Kidney (tissue), 14 donors: ENCODE data around the gene GMDS. TPM values are rescaled to one million over a fixed set of nuclear protein-coding genes. Genes with fewer than 3 reads are reported as not detected.
A peak's percentile ranks its signal among the peaks of the same experiment; 100 is the strongest.

Experiments used
- DNase-seq, 5 donors: peaks; one replicate each; pipeline ENCODE4 v3.0.0-alpha.2; 2013 to 2020
- FAIRE-seq: peaks from 2 replicates; lab custom pipeline; 2012; peaks lifted over from hg19 to GRCh38; lab: Jason Lieb, UNC
- H3K27ac ChIP-seq, 2 donors: one replicate each; pipeline ENCODE4 v1.7.0; 2013; ENCODE audit warnings: low read depth in 2 of 2, low read length in 2 of 2, inconsistent platforms in 1 of 2
- H3K27me3 ChIP-seq: one replicate; pipeline ENCODE4 v1.7.1; 2013; ENCODE audit warnings: low read length, inconsistent platforms; ENCODE audit not compliant: control insufficient read depth, insufficient read depth
- H3K36me3 ChIP-seq, 3 donors: one replicate each; pipeline versions ENCODE4 v1.7.0 to v1.7.1; 2013; ENCODE audit warnings: low read length in 3 of 3, control low read depth in 1 of 3, inconsistent platforms in 1 of 3; ENCODE audit not compliant: insufficient read depth in 3 of 3, control insufficient read depth in 2 of 3
- H3K4me1 ChIP-seq, 3 donors: one replicate each; pipeline versions ENCODE4 v1.7.0 to v1.7.1; 2013; ENCODE audit warnings: low read length in 3 of 3, inconsistent platforms in 1 of 3, low read depth in 1 of 3; ENCODE audit not compliant: control insufficient read depth in 2 of 3, insufficient read depth in 2 of 3
- H3K4me3 ChIP-seq, 3 donors: one replicate each; pipeline versions ENCODE4 v1.7.0 to v1.8.1; 2013; ENCODE audit warnings: low read length in 3 of 3, control low read depth in 1 of 3, inconsistent platforms in 1 of 3
- H3K9ac ChIP-seq, 3 donors: one replicate each; pipeline versions ENCODE4 v1.7.0 to v1.7.1; 2013; ENCODE audit warnings: low read length in 3 of 3, control low read depth in 1 of 3, inconsistent platforms in 1 of 3
- H3K9me3 ChIP-seq, 3 donors: one replicate each; pipeline versions ENCODE4 v1.7.0 to v1.7.1; 2013; ENCODE audit warnings: low read length in 3 of 3, control low read depth in 1 of 3, inconsistent platforms in 1 of 3; ENCODE audit not compliant: control insufficient read depth in 2 of 3, insufficient read depth in 1 of 3
- intact Hi-C: fragments of 100-400 bp; cut with DNase I; formaldehyde crosslinking; loops from one replicate; pipeline ENCODE4 v1.11.1; 2022
- polyA plus RNA-seq: library from polyadenylated mRNA; stranded (reverse); fragments of 350-450 nt; fragmentation: Illumina TruSeq; extraction: RNeasy Lipid Tissue Mini Kit (QIAGEN cat#74804); gene quantifications from one replicate; pipeline ENCODE4 v1.2.3, GENCODE V29; 2014; ENCODE audit warnings: low read depth, low replicate concordance; ENCODE audit not compliant: insufficient read depth
- total RNA-seq: library from RNA; stranded (reverse); fragmentation: NEBNext Ultra II Directional; extraction: Animal tissue kit (Norgen Biotek cat#: 25700); gene quantifications from one replicate; pipeline ENCODE4 v1.2.1, GENCODE V29; 2021
- TF ChIP-seq, protein P1 (sequence below): IDR thresholded peaks from 3 replicates; pipeline ENCODE4 v1.5.1; 2012; ENCODE audit warnings: mild to moderate bottlenecking, moderate library complexity, borderline replicate concordance; ENCODE audit not compliant: insufficient read depth; ENCODE audit errors: extremely low read depth
- donor health status: control.
- donor health status: control.
- donor health status: control.
- donor health status: control.
- donor health status: control.
- donor health status: DM: yes; HTN: yes; CAD: no.
- donor health status: Normal renal cell carcinoma (clear cell type).

Gene GMDS
- total and polyA plus RNA-seq, 2 donors from 2014 or later: 49.6 to 63.7 TPM

DNA sequence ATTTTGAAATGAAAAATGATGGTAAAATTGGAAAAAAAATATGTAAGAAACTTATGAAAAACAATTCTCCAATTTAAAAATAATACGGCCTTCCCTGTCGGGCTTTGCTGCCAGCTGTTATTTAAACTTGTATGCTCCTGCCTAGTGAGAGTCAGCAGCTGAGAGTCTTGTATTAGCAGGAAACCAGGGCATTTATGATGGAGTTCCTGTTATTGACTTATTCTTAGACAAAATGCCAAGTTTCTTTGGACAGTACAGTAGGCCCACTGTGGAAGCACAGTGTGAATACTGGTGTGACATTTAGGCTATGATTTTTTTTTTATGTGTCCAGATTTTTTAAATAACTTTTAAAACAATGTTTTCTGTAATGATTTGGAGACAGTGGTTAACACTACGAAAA is 42.1 kb downstream of the GMDS start:
- H3K4me3 ChIP-seq: no peak overlapping the region
- no peaks in the 10 kb centered on the region for H3K9me3 ChIP-seq
- FAIRE-seq (no peak), DNase-seq (peak in 1 of 5 donors; percentile 23)
- no peaks in the 10 kb centered on the region for H3K27me3 ChIP-seq
- no peaks in the 10 kb centered on the region for H3K4me1 ChIP-seq
- TF ChIP-seq, protein P1, sequence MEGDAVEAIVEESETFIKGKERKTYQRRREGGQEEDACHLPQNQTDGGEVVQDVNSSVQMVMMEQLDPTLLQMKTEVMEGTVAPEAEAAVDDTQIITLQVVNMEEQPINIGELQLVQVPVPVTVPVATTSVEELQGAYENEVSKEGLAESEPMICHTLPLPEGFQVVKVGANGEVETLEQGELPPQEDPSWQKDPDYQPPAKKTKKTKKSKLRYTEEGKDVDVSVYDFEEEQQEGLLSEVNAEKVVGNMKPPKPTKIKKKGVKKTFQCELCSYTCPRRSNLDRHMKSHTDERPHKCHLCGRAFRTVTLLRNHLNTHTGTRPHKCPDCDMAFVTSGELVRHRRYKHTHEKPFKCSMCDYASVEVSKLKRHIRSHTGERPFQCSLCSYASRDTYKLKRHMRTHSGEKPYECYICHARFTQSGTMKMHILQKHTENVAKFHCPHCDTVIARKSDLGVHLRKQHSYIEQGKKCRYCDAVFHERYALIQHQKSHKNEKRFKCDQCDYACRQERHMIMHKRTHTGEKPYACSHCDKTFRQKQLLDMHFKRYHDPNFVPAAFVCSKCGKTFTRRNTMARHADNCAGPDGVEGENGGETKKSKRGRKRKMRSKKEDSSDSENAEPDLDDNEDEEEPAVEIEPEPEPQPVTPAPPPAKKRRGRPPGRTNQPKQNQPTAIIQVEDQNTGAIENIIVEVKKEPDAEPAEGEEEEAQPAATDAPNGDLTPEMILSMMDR: no peak
- no peak overlapping the region for H3K27ac ChIP-seq
- H3K9ac ChIP-seq: no peak overlapping the region
- H3K36me3 ChIP-seq: no peaks in the 10 kb centered on the region
- intact Hi-C loops: no loop called here

DNA sequence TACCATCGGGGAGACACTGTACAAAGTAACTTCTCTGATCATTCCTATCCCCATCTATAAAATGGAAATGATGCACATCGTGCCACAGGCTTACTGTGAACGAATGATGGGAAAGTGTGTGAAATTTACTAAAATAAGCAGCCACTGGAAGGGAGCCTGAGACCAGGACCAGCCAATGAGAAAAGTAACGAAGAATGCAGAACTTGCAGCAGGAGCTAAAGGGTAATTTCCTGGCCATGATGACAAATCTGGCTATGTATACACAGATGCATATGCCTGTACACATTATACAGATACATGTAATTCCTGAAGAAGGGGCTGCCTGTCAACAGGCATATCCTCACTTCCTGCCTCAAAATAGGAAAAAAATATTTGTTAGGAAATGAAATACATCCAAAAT is 47.4 kb downstream of the GMDS start:
- no peaks in the 10 kb centered on the region for H3K27me3 ChIP-seq
- no peaks in the 10 kb centered on the region for H3K9me3 ChIP-seq
- H3K4me1 ChIP-seq: no peaks in the 10 kb centered on the region
- no peak overlapping the region for H3K27ac ChIP-seq
- H3K4me3 ChIP-seq: no peak overlapping the region
- intact Hi-C loops: loop anchor here (10.0 kb wide), 1 partner anchor 603 kb away; no protein-coding TSS in a partner anchor
- TF ChIP-seq, protein P1: no peak
- H3K36me3 ChIP-seq: no peaks in the 10 kb centered on the region
- FAIRE-seq: no peak
- DNase-seq: no peak
- H3K9ac ChIP-seq: no peak overlapping the region

DNA sequence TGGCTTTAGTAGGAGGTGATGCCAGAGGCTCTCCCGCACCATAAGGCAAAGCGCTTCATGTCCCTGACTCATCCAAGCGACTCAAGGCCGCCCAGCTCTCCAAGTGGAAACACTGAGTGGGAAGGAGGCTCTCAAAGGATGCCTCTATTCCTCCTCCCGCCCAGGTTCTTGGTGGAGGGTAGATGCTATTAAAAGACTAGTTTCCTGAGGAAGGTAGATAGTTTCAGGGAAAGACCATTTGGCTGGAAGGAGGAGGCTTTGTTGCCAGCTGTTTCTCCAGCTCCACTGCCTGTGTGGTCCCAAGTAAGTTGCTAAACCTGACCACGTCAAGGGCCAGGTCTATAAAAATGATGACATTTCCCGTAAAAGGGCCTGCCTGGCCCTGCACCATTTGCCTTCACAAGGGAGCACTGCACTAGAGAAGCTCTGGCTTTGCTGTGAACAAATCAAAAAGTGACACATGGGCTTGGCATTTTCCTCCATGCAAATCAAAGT is 48.2 kb downstream of the GMDS start:
- peak in 1 of 5 donors; percentile 27 for DNase-seq

More for the DNA sequence above, 48.2 kb downstream of the GMDS start:
- H3K27me3 ChIP-seq: no peaks in the 10 kb centered on the region
- no peak for FAIRE-seq
- H3K27ac ChIP-seq: no peak overlapping the region
- no peaks in the 10 kb centered on the region for H3K4me1 ChIP-seq
- no peak overlapping the region for H3K4me3 ChIP-seq
- no peaks in the 10 kb centered on the region for H3K9me3 ChIP-seq
- intact Hi-C loops: loop anchor here (10.0 kb wide), 1 partner anchor 602 kb away; no protein-coding TSS in a partner anchor
- TF ChIP-seq, protein P1: no peak
- H3K36me3 ChIP-seq: no peaks in the 10 kb centered on the region
- no peak overlapping the region for H3K9ac ChIP-seq
